Peyer's patch (tissue), 4 donors: ENCODE data around the gene CNN2.

ENCODE experiments used
- POLR2A ChIP-seq, 2 donors: fragments of 450-650 bp; IDR thresholded peaks; one replicate each; pipeline ENCODE4 v1.5.1; 2017; ENCODE audit warnings: antibody characterized with exemption in 2 of 2, mild to moderate bottlenecking in 2 of 2, moderate library complexity in 2 of 2
- TF ChIP-seq, protein P1 (sequence below), 6 experiments: fragments of 450-650 bp in 4 of 6; fragments of 200-600 bp in 2 of 6; sonication (generic) in 1 of 6; IDR thresholded peaks; one replicate each; pipeline ENCODE4 v1.5.1; 2017 to 2019; ENCODE audit warnings: antibody characterized with exemption in 6 of 6, mild to moderate bottlenecking in 3 of 6, moderate library complexity in 1 of 6

DNA sequence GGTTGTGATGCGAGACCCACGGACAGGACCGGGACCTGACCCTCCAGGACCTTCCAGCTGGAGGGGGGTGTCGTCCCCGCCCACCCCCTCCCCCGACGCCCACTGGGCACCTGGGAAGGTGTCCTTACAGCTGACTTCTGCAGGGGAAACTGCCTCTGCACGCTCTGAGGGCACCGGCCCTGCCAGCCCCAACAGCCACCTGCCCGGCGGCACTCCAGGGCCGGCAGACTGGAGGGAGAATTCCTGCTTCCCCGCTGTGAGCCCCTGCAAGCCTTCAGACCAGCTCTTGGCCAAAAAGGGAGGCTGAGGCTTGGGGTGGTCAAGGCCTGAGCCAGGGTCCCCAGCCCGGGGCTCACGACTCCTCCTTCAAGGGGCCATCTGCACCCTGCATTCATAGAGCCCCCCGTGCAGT is 1.2 kb downstream of the CNN2 start:
- TF ChIP-seq, protein P1, sequence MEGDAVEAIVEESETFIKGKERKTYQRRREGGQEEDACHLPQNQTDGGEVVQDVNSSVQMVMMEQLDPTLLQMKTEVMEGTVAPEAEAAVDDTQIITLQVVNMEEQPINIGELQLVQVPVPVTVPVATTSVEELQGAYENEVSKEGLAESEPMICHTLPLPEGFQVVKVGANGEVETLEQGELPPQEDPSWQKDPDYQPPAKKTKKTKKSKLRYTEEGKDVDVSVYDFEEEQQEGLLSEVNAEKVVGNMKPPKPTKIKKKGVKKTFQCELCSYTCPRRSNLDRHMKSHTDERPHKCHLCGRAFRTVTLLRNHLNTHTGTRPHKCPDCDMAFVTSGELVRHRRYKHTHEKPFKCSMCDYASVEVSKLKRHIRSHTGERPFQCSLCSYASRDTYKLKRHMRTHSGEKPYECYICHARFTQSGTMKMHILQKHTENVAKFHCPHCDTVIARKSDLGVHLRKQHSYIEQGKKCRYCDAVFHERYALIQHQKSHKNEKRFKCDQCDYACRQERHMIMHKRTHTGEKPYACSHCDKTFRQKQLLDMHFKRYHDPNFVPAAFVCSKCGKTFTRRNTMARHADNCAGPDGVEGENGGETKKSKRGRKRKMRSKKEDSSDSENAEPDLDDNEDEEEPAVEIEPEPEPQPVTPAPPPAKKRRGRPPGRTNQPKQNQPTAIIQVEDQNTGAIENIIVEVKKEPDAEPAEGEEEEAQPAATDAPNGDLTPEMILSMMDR (IDR thresholded peaks at IDR 0.05), result no peak
- TF ChIP-seq POLR2A (IDR thresholded peaks at IDR 0.05), result no peak
